ENCODE results near the gene ALDH8A1.

Gene ALDH8A1

DNA sequence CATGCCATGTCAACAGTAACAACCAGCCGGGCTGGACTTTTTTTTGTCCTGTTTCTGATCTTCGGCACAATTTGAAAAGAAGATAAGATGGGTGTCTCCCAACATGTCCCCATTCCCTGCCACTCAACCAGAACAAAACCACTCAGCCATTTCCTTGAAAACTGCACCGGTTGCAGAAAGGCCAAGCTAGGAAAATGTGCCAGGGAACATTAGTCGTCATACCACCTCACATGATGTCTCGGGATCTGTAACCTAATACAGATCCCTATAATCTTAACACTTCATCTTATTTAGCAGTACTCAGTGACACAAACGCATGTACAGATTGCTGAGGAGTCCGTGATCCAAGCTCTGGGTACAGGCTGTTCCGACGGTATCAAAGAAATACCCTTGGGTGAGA, 46.5 kb downstream of the ALDH8A1 start:
- Histone ChIP-seq H4K20me1 (ENCODE audit: insufficient read depth, low read length) (no peaks in the 10 kb centered on the region), H3K9ac (ENCODE audit: low read length) (no peak overlapping the region), H3K79me2 (ENCODE audit: insufficient read depth, low read length) (no peaks in the 10 kb centered on the region), H3K9me2 (ENCODE audit: low read depth, low read length) (no peaks in the 10 kb centered on the region), H3K4me1 (ENCODE audit: insufficient read depth, low read length, severe bottlenecking) (no peaks in the 10 kb centered on the region), H3K4me3 (ENCODE audit: low read depth, low read length, poor library complexity, severe bottlenecking) (no peak overlapping the region), H3K27me3 (ENCODE audit: insufficient read depth, low read length) (no peaks in the 10 kb centered on the region), H2AFZ (ENCODE audit: low read length) (no peak overlapping the region), H3K36me3 (ENCODE audit: insufficient read depth, low read length) (no peaks in the 10 kb centered on the region), H3K9me3 (ENCODE audit: low read length) (no peaks in the 10 kb centered on the region), H3K27ac (ENCODE audit: low read depth, low read length, poor library complexity, severe bottlenecking) (no peak overlapping the region), H3K4me2 (ENCODE audit: low read length) (no peak overlapping the region), H3F3A (ENCODE audit: insufficient read depth, low read length) (no peaks in the 10 kb centered on the region)
- TF ChIP-seq, protein P1, sequence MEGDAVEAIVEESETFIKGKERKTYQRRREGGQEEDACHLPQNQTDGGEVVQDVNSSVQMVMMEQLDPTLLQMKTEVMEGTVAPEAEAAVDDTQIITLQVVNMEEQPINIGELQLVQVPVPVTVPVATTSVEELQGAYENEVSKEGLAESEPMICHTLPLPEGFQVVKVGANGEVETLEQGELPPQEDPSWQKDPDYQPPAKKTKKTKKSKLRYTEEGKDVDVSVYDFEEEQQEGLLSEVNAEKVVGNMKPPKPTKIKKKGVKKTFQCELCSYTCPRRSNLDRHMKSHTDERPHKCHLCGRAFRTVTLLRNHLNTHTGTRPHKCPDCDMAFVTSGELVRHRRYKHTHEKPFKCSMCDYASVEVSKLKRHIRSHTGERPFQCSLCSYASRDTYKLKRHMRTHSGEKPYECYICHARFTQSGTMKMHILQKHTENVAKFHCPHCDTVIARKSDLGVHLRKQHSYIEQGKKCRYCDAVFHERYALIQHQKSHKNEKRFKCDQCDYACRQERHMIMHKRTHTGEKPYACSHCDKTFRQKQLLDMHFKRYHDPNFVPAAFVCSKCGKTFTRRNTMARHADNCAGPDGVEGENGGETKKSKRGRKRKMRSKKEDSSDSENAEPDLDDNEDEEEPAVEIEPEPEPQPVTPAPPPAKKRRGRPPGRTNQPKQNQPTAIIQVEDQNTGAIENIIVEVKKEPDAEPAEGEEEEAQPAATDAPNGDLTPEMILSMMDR (IDR thresholded peaks at IDR 0.05; ENCODE audit: low read length) = no peak
- no peak for TF ChIP-seq EZH2 (IDR thresholded peaks at IDR 0.05; ENCODE audit: borderline replicate concordance, low read length)

DNA sequence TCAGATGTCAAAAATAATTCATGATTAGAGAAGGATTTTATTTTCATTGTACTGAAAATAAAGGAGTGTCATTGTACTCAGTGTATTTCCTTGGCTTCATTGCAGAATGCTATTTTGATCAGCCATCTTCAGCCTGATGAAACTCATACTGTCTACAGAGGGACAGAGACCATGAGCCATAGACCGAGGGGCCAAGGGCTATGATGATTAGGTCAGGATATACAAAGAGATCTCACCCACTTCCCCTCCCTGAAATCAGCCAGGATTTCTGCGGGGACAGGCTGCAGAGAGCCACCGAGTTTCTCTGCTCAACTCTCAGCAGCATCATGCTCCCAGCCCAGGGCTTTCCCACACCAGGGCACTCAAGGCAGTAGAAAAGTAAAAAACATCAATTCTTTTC, 47.0 kb downstream of the ALDH8A1 start:
- Histone ChIP-seq H3K79me2 (ENCODE audit: insufficient read depth, low read length) (no peaks in the 10 kb centered on the region), H3K36me3 (ENCODE audit: insufficient read depth, low read length) (no peaks in the 10 kb centered on the region), H3K9me2 (ENCODE audit: low read depth, low read length) (no peaks in the 10 kb centered on the region), H3K27ac (ENCODE audit: low read depth, low read length, poor library complexity, severe bottlenecking) (no peak overlapping the region), H3K9ac (ENCODE audit: low read length) (no peak overlapping the region), H3K4me3 (ENCODE audit: low read depth, low read length, poor library complexity, severe bottlenecking) (no peak overlapping the region), H4K20me1 (ENCODE audit: insufficient read depth, low read length) (no peaks in the 10 kb centered on the region), H3K4me1 (ENCODE audit: insufficient read depth, low read length, severe bottlenecking) (no peaks in the 10 kb centered on the region), H3K9me3 (ENCODE audit: low read length) (no peaks in the 10 kb centered on the region), H2AFZ (ENCODE audit: low read length) (no peak overlapping the region), H3K4me2 (ENCODE audit: low read length) (no peak overlapping the region), H3K27me3 (ENCODE audit: insufficient read depth, low read length) (no peaks in the 10 kb centered on the region), H3F3A (ENCODE audit: insufficient read depth, low read length) (no peaks in the 10 kb centered on the region)
- TF ChIP-seq EZH2 (IDR thresholded peaks at IDR 0.05; ENCODE audit: borderline replicate concordance, low read length) = no peak
- TF ChIP-seq, protein P1 (IDR thresholded peaks at IDR 0.05; ENCODE audit: low read length) = no peak

DNA sequence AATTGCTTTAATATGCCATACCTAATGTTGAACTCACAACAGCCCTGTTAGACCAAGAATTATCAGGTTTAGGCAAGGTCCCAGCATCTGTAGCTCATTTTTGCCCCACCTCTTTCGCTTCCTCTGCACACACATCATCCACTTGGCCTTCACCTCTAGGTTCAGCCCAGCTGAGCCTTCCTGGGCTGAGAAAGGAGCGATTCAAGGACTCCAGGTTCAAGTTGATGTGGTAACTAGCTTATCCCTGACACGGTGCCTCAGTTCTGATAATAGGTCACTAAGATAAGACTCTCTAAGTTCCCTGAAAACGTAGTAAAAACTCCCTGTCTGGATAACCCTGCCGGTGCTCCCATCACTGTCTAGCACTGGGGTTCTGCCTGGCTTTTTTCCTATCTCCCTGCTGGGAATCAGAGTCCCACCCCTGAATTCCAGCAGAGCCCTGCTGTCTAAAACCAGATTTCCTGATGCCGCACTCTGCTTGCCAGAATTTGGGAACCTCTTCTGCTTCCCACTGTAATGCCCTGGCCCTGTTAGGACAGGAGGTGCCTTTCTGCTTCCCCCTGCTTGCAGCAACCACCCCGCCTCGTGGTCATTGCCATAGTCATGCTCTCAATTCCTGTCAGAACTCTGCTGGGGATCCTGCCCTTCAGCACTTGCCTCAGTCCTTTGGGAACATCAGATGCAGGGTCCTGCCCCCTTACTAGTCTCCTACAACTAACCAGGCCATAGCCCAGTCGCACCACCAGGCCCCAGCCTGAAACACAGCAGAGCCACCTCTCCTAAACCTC, 47.6 kb downstream of the ALDH8A1 start:
- H3K79me2 ChIP-seq (ENCODE audit: insufficient read depth, low read length) = no peaks in the 10 kb centered on the region
- H3K9ac ChIP-seq (ENCODE audit: low read length) = no peak overlapping the region
- no peak overlapping the region for H2AFZ ChIP-seq (ENCODE audit: low read length)
- no peaks in the 10 kb centered on the region for H3K27me3 ChIP-seq (ENCODE audit: insufficient read depth, low read length)
- H4K20me1 ChIP-seq (ENCODE audit: insufficient read depth, low read length) = no peaks in the 10 kb centered on the region
- no peaks in the 10 kb centered on the region for H3K36me3 ChIP-seq (ENCODE audit: insufficient read depth, low read length)
- H3K4me1 ChIP-seq (ENCODE audit: insufficient read depth, low read length, severe bottlenecking) = no peaks in the 10 kb centered on the region
- H3K4me2 ChIP-seq (ENCODE audit: low read length) = no peak overlapping the region
- no peaks in the 10 kb centered on the region for H3K9me2 ChIP-seq (ENCODE audit: low read depth, low read length)
- no peak overlapping the region for H3K4me3 ChIP-seq (ENCODE audit: low read depth, low read length, poor library complexity, severe bottlenecking)
- no peaks in the 10 kb centered on the region for H3F3A ChIP-seq (ENCODE audit: insufficient read depth, low read length)
- H3K9me3 ChIP-seq (ENCODE audit: low read length) = no peaks in the 10 kb centered on the region
- TF ChIP-seq, protein P1 (IDR thresholded peaks at IDR 0.05; ENCODE audit: low read length) = no peak
- TF ChIP-seq EZH2 (IDR thresholded peaks at IDR 0.05; ENCODE audit: borderline replicate concordance, low read length) = no peak
- H3K27ac ChIP-seq (ENCODE audit: low read depth, low read length, poor library complexity, severe bottlenecking) = no peak overlapping the region
